GM23338 (cell line): ENCODE data around the gene SRGN.

Experiments used
- CREB1 ChIP-seq: fragments of 250-450 bp; sonication (Bioruptor Pico); IDR thresholded peaks from 2 replicates; pipeline ENCODE4 v1.5.0; 2020; ENCODE audit warnings: low read depth, mild to moderate bottlenecking, moderate library complexity
- EZH2 ChIP-seq: fragments of 200-600 bp; sonication (generic); IDR thresholded peaks from one replicate; pipeline ENCODE4 v1.8.0; 2017; ENCODE audit warnings: antibody characterized with exemption, mild to moderate bottlenecking, low read depth; ENCODE audit not compliant: unreplicated experiment
- EZH2phosphoT487 ChIP-seq: fragments of 200-600 bp; sonication (generic); IDR thresholded peaks from one replicate; pipeline ENCODE4 v1.8.1; 2018; ENCODE audit warnings: antibody characterized with exemption; ENCODE audit not compliant: unreplicated experiment
- NANOG ChIP-seq: IDR thresholded peaks from 2 replicates; pipeline ENCODE4 v1.6.1; 2016; ENCODE audit warnings: antibody characterized with exemption, borderline replicate concordance
- POLR2AphosphoS5 ChIP-seq: IDR thresholded peaks from 2 replicates; pipeline ENCODE4 v1.6.1; 2016; ENCODE audit warnings: antibody characterized with exemption, low read depth
- STAT1 ChIP-seq: IDR thresholded peaks from one replicate; pipeline ENCODE4 v1.6.1; 2016; ENCODE audit warnings: antibody characterized with exemption; ENCODE audit not compliant: unreplicated experiment
- ZNF114 ChIP-seq: fragments of 250-450 bp; sonication (Bioruptor Pico); IDR thresholded peaks from 2 replicates; pipeline ENCODE4 v1.5.0; 2020; ENCODE audit warnings: mild to moderate bottlenecking, moderate library complexity
- TF ChIP-seq, protein P1 (sequence below), 2 experiments: fragments of 200-600 bp in 1 of 2; sonication (generic) in 1 of 2; conservative IDR thresholded peaks; 2 replicates each; pipeline versions ENCODE4 v1.5.1 to v1.6.1; 2016 to 2017; ENCODE audit warnings: antibody characterized with exemption in 2 of 2, low read depth in 2 of 2, mild to moderate bottlenecking in 2 of 2, moderate library complexity in 1 of 2
- TF ChIP-seq, protein P2 (sequence below): IDR thresholded peaks from one replicate; pipeline ENCODE4 v1.6.1; 2018; ENCODE audit warnings: antibody characterized with exemption; ENCODE audit not compliant: unreplicated experiment
- TF ChIP-seq, protein P3 (sequence below): IDR thresholded peaks from 2 replicates; pipeline ENCODE4 v1.6.1; 2016; ENCODE audit warnings: antibody characterized with exemption

DNA sequence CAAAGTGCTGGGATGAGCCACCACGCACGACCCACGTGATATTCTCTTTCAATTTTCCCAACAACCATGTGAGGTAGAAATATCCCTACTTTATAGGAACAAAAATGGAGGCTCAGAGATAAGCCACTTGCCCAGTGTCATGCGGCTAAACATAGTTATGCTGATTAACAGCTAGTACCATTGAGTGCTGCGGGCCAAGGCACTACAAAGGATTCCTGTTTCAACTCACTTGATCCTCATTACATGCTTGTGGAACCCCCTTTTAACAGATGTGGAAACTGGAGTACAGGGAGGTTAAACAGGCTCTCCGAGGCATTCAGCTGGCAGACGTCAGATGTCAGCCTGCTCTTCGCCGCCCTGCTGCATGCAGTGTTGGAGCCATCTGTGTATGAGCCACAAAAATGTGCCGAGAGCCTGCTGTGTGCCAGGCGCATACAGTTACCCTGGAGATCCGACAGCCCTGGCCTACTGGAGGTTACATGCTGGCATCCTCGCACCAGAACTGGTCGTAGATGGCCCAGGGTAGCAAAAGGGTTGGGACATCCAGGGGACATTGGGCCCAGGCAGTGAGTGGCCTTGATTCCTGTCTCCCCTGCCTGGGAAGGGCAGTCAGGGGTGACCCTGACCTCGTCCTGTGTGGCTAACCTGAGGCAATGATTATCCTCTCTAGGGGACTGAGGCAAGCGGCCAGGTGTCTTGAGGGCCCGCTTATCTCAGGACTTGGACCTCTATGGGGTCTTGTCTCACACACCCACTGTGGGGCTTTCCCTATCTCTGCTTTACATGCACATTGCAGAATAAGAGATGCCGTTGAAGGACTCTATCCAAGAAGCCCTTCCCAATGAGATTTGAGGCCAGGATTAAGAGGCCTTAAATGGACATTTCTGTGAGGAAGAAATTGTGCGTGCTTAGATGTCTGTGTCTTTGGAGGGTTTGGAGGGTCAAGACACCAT lies 18.5 kb upstream of the SRGN start:
- TF ChIP-seq, protein P1, sequence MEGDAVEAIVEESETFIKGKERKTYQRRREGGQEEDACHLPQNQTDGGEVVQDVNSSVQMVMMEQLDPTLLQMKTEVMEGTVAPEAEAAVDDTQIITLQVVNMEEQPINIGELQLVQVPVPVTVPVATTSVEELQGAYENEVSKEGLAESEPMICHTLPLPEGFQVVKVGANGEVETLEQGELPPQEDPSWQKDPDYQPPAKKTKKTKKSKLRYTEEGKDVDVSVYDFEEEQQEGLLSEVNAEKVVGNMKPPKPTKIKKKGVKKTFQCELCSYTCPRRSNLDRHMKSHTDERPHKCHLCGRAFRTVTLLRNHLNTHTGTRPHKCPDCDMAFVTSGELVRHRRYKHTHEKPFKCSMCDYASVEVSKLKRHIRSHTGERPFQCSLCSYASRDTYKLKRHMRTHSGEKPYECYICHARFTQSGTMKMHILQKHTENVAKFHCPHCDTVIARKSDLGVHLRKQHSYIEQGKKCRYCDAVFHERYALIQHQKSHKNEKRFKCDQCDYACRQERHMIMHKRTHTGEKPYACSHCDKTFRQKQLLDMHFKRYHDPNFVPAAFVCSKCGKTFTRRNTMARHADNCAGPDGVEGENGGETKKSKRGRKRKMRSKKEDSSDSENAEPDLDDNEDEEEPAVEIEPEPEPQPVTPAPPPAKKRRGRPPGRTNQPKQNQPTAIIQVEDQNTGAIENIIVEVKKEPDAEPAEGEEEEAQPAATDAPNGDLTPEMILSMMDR (conservative IDR thresholded peaks at IDR 0.05; ENCODE audit: low read depth in 2 of 2), result no peak
- TF ChIP-seq CREB1 (CRISPR knock-in tag) (no peak), NANOG (no peak), EZH2phosphoT487 (no peak), EZH2 (no peak), POLR2AphosphoS5 (no peak), ZNF114 (no peak), STAT1 (no peak)
- TF ChIP-seq, protein P2, sequence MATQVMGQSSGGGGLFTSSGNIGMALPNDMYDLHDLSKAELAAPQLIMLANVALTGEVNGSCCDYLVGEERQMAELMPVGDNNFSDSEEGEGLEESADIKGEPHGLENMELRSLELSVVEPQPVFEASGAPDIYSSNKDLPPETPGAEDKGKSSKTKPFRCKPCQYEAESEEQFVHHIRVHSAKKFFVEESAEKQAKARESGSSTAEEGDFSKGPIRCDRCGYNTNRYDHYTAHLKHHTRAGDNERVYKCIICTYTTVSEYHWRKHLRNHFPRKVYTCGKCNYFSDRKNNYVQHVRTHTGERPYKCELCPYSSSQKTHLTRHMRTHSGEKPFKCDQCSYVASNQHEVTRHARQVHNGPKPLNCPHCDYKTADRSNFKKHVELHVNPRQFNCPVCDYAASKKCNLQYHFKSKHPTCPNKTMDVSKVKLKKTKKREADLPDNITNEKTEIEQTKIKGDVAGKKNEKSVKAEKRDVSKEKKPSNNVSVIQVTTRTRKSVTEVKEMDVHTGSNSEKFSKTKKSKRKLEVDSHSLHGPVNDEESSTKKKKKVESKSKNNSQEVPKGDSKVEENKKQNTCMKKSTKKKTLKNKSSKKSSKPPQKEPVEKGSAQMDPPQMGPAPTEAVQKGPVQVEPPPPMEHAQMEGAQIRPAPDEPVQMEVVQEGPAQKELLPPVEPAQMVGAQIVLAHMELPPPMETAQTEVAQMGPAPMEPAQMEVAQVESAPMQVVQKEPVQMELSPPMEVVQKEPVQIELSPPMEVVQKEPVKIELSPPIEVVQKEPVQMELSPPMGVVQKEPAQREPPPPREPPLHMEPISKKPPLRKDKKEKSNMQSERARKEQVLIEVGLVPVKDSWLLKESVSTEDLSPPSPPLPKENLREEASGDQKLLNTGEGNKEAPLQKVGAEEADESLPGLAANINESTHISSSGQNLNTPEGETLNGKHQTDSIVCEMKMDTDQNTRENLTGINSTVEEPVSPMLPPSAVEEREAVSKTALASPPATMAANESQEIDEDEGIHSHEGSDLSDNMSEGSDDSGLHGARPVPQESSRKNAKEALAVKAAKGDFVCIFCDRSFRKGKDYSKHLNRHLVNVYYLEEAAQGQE, result no peak
- TF ChIP-seq, protein P3, sequence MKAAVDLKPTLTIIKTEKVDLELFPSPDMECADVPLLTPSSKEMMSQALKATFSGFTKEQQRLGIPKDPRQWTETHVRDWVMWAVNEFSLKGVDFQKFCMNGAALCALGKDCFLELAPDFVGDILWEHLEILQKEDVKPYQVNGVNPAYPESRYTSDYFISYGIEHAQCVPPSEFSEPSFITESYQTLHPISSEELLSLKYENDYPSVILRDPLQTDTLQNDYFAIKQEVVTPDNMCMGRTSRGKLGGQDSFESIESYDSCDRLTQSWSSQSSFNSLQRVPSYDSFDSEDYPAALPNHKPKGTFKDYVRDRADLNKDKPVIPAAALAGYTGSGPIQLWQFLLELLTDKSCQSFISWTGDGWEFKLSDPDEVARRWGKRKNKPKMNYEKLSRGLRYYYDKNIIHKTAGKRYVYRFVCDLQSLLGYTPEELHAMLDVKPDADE, result no peak
